Osteoblast (primary cell): ENCODE results near the gene SULT1E1. TPM values are rescaled to one million over a fixed set of nuclear protein-coding genes. Genes with fewer than 3 reads are reported as not detected.
"Not testable (repeated sequence)": the region's sequence is repeated elsewhere in the genome, so short reads cannot be mapped to it uniquely, and the experiment has no call there.

ENCODE experiments used
- DNase-seq: peaks from one replicate; pipeline ENCODE4 v3.0.0; 2011; ENCODE audit warnings: low spot score, mixed read lengths; ENCODE audit not compliant: insufficient read length; ENCODE audit errors: missing footprints
- H2AFZ ChIP-seq: 2 replicates; pipeline ENCODE4 v1.6.0; 2011; ENCODE audit warnings: mild to moderate bottlenecking, low read length
- H3K27ac ChIP-seq: 2 replicates; pipeline ENCODE4 v1.5.1; 2011; ENCODE audit warnings: mild to moderate bottlenecking, low read depth, low read length, moderate library complexity
- H3K27me3 ChIP-seq: 2 replicates; pipeline ENCODE4 v1.6.0; 2012; ENCODE audit warnings: mild to moderate bottlenecking, control low read depth, inconsistent platforms, low read length, moderate library complexity; ENCODE audit not compliant: insufficient read depth
- H3K36me3 ChIP-seq: 2 replicates; pipeline ENCODE4 v1.5.1; 2011; ENCODE audit warnings: mild to moderate bottlenecking, low read length, control low read depth, moderate library complexity; ENCODE audit not compliant: insufficient read depth
- H3K4me1 ChIP-seq: 2 replicates; pipeline ENCODE4 v1.5.1; 2011; ENCODE audit warnings: mild to moderate bottlenecking, low read length, control low read depth, moderate library complexity; ENCODE audit not compliant: insufficient read depth
- H3K4me2 ChIP-seq: 2 replicates; pipeline ENCODE4 v1.6.0; 2011; ENCODE audit warnings: mild to moderate bottlenecking, low read length; ENCODE audit not compliant: insufficient read depth
- H3K4me3 ChIP-seq: fragments of 200-600 bp; sonication (generic); 3 replicates; pipeline ENCODE4 v1.5.1; 2012; ENCODE audit warnings: mild to moderate bottlenecking, low read length, inconsistent platforms; ENCODE audit not compliant: insufficient read depth
- H3K79me2 ChIP-seq: 2 replicates; pipeline ENCODE4 v1.6.0; 2012; ENCODE audit warnings: mild to moderate bottlenecking, low read length, control low read depth, inconsistent platforms; ENCODE audit not compliant: insufficient read depth
- H3K9me3 ChIP-seq: 2 replicates; pipeline ENCODE4 v1.5.1; 2011; ENCODE audit warnings: low read depth, low read length, control low read depth
- H4K20me1 ChIP-seq: 2 replicates; pipeline ENCODE4 v1.6.0; 2012; ENCODE audit warnings: mild to moderate bottlenecking, low read length, control low read depth; ENCODE audit not compliant: insufficient read depth
- total RNA-seq: library from RNA; depleted of rRNA; stranded (reverse); fragments of >200 nt; gene quantifications from 2 replicates; pipeline ENCODE4 v1.2.3, GENCODE V29; 2012
- TF ChIP-seq, protein P1 (sequence below): IDR thresholded peaks from 2 replicates; pipeline ENCODE4 v1.5.1; 2011; ENCODE audit warnings: mild to moderate bottlenecking, low read depth, low read length, moderate library complexity; ENCODE audit errors: extremely low read depth

SULT1E1 gene
- total RNA-seq, 1 donor: not detected

DNA sequence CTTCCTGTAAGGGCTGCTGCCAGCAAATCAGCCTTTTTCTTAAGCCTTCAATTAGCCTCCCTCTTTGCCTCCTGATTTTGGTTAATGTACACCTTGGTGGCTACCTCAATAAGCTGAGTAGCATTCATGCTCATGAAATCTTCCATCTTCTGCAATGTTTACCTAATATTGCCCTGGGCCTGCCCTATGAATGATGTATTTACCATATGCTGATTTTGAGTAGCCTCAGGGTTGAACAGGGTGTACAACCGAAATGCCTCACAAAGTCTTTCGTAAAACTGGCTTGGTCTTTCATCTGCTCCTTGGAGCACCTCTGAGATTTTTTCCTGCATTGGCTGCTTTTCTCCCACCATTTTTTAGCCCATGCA, 29.8 kb downstream of the SULT1E1 start:
- Histone ChIP-seq H2AFZ (no peak overlapping the region), H3K27me3 (no peaks in the 10 kb centered on the region), H3K27ac (no peak overlapping the region), H3K4me1 (no peaks in the 10 kb centered on the region), H3K4me2 (no peak overlapping the region), H3K79me2 (no peaks in the 10 kb centered on the region), H3K9me3 (no peaks in the 10 kb centered on the region), H3K36me3 (no peaks in the 10 kb centered on the region), H4K20me1 (no peaks in the 10 kb centered on the region), H3K4me3 (no peak overlapping the region)
- DNase-seq: no peak
- TF ChIP-seq, protein P1, sequence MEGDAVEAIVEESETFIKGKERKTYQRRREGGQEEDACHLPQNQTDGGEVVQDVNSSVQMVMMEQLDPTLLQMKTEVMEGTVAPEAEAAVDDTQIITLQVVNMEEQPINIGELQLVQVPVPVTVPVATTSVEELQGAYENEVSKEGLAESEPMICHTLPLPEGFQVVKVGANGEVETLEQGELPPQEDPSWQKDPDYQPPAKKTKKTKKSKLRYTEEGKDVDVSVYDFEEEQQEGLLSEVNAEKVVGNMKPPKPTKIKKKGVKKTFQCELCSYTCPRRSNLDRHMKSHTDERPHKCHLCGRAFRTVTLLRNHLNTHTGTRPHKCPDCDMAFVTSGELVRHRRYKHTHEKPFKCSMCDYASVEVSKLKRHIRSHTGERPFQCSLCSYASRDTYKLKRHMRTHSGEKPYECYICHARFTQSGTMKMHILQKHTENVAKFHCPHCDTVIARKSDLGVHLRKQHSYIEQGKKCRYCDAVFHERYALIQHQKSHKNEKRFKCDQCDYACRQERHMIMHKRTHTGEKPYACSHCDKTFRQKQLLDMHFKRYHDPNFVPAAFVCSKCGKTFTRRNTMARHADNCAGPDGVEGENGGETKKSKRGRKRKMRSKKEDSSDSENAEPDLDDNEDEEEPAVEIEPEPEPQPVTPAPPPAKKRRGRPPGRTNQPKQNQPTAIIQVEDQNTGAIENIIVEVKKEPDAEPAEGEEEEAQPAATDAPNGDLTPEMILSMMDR: no peak

DNA sequence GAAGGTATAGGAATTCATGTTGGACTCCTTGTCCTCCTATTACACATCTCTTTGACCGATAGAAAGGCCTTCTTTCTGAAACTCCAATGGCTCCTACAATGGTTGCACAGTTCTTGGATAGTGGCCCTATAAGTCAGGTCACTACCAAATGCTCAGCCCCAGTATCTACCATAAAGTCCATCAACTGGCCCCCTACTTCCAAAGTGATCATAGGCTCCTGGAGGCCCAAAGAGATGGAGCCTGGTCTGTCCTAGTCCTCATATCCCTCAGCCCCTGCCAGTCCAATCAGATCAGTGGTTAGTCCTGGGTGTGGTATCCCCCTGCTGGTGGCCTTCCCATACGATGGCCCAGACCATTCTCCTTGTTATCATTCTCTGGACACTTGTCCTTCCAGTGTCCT, 30.3 kb downstream of the SULT1E1 start:
- Histone ChIP-seq H3K27me3 (no peaks in the 10 kb centered on the region), H3K4me3 (no peak overlapping the region), H3K4me2 (no peak overlapping the region), H2AFZ (no peak overlapping the region), H3K4me1 (no peaks in the 10 kb centered on the region), H3K79me2 (no peaks in the 10 kb centered on the region), H3K36me3 (no peaks in the 10 kb centered on the region), H4K20me1 (no peaks in the 10 kb centered on the region), H3K9me3 (no peaks in the 10 kb centered on the region), H3K27ac (no peak overlapping the region)
- DNase-seq: no peak
- TF ChIP-seq, protein P1: no peak

DNA sequence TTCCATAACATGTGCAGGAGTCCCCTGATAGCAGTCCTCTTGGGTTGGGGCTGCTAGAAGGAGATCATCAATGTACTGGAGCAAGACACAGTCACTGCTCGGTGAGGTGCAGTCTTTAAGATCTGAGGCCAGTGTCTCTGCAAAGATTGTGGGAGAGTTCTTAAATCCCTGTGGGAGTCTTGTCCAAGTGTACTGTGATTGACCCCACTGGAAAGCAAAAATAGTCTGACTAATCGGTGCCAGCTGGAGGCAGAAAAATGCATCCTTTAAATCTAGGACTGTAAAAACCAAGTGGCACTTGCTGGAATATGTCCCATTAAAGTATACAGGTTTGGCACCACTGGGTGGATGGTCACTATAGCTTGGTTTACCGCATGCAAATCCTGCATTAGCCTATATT, 31.1 kb downstream of the SULT1E1 start:
- H4K20me1 ChIP-seq: no peaks in the 10 kb centered on the region
- no peaks in the 10 kb centered on the region for H3K79me2 ChIP-seq
- TF ChIP-seq, protein P1: no peak
- H3K36me3 ChIP-seq: no peaks in the 10 kb centered on the region
- no peaks in the 10 kb centered on the region for H3K27me3 ChIP-seq
- H3K4me2 ChIP-seq: no peak overlapping the region
- DNase-seq: no peak
- H3K27ac ChIP-seq: no peak overlapping the region
- H2AFZ ChIP-seq: no peak overlapping the region
- no peak overlapping the region for H3K4me3 ChIP-seq
- no peaks in the 10 kb centered on the region for H3K9me3 ChIP-seq
- H3K4me1 ChIP-seq: no peaks in the 10 kb centered on the region

DNA sequence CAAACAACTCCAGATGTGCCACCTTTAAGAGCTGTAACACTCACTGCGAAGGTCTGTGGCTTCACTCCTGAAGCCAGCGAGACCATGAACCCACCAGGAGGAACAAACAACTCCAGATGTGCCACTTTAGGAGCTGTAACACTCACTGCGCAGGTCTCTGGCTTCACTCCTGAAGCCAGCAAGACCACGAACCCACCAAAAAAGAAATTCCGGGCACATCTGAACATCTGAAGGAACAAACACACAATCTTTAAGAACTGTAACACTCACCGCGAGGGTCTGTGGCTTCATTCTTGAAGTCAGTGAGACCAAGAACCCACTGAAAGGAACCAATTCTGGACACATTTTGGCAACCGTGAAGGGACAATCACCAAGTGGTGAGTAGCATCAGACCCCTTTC, 34.9 kb downstream of the SULT1E1 start:
- not testable (repeated sequence) for DNase-seq, H3K27ac ChIP-seq, H3K36me3 ChIP-seq, H2AFZ ChIP-seq, H3K79me2 ChIP-seq, H3K4me1 ChIP-seq, H3K4me2 ChIP-seq, H4K20me1 ChIP-seq, H3K9me3 ChIP-seq, H3K27me3 ChIP-seq, H3K4me3 ChIP-seq
